IPS-NIHi7 (cell line): ENCODE results near the gene ACOX3.
"Not testable (repeated sequence)": the region's sequence is repeated elsewhere in the genome, so short reads cannot be mapped to it uniquely, and the experiment has no call there.

Experiments
- DNase-seq: peaks from one replicate; pipeline ENCODE4 v3.0.0; 2012; ENCODE audit warnings: mixed read lengths; ENCODE audit errors: extremely low spot score

The ACOX3 gene

GRCh38 chr4:8434251-8435073 lies 6.1 kb downstream of the ACOX3 start:
- no peak for DNase-seq

GRCh38 chr4:8433136-8433535 lies 7.4 kb downstream of the ACOX3 start:
- DNase-seq: no peak

DNA sequence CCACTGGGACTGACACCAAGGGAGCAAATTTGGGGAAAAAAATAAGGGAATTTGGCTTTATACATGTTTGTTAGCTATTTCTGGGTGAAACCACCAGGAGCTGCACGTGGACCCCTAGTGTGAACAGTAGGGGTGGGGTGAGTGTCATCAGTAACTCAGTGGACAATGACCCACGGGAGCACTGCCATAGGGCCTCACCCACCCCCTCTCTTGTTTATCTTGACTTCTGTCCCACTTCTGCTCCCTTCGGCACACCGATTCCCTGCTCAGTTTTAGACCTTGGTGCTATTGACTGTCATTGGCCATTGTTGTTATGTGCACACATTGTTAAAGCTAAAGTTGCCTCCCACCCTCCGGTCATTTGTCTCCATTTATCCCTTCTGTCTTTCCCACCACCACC lies 9.0 kb downstream of the ACOX3 start:
- no peak for DNase-seq

GRCh38 chr4:8428288-8429097 lies 12.0 kb downstream of the ACOX3 start:
- DNase-seq: peak; percentile 96

DNA sequence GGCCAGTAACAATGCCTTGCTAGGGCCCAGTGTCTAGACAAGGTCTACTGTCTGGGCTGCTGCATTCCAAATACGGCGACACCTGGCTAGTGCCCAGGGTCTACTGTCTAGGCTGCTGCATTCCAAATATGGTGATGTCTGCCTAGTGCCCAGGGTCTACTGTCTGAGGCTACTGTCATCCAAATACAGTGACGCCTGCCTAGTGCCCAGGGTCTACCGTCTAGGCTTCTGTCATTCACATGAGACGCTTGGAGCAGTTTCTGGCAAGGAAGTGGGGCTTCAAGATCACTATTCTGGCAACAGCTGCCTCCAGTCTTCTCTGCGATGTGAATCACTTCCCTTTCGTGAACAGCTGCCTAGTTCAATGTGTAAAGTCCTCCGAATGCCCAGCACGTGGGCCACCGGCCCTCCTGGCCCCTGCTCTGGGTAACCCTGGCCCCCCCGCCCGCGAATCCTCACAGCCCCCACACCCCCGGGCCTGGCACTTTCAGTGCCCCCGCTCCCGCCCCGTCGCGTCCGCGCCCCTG lies 12.7 kb downstream of the ACOX3 start:
- DNase-seq: no peak

DNA sequence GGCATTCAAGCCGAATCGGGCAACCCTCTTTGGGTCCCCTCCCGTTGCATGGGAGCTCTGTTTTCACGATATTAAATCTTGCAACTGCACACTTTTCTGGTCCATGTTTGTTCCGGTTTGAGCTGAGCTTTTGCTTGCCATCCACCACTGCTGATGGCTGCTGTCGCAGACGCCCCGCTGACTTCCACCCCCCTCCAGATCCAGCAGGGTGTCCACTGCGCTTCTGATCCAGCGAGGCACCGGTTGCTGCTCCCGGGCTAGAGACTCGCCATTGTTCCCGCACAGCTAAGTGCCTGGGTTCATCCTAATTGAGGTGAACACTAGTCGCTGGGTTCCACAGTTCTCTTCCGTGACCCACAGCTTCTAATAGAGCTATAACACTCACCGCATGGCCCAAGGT lies 13.3 kb downstream of the ACOX3 start:
- DNase-seq: no peak

DNA sequence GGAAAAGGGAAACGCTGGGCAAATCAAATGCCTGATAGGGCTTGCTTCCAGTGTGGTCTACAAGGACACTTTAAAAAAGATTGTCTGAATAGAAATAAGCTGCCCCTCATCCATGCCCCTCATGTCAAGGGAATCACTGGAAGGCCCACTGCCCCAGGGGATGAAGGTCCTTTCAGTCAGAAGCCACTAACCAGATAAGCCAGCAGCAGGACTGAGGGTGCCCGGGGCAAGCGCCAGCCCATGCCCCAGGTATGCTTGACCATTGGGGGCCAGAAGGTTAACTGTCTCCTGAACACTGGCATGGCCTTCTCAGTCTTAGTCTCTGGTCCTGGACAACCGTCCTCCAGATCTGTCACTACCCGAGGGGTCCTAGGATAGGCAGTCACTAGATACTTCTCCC lies 17.7 kb downstream of the ACOX3 start:
- no peak for DNase-seq

DNA sequence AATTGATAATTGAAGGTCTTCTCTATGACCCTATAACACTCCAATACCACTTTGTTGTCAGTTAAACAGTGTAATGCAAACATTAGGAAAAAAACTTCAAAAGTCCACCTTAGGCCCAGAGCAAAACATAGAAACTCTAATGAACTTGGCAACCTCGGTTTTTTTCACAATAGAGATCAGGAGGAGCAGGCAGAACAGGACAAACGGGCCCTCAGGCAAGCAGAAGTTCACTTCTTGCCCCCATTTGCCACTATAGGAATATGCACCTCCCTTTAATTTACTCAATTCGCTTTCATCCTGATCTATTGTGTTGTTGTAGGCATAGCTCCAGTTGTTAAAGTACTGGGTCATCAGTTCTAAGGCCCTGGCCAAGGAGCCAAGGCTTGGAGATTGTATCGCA lies 18.2 kb downstream of the ACOX3 start:
- no peak for DNase-seq

DNA sequence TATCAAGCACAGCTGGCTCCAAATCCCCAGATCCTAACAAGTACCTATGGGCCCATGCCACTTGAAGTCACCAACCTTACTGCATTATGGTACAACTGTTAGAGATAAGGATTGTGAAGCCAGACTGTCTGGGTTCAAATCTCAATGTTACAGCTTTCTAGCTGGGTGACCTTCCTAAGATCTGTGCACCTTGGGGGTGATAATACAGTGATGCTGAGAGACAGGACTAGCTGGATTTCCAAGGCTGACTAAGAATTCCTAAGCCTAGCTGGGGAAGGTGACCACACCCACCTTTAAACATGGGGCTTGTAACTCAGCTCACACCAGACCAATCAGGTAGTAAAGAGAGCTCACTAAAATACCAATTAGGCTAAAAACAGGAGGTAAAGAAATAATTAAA lies 20.4 kb downstream of the ACOX3 start:
- not testable (repeated sequence) for DNase-seq

DNA sequence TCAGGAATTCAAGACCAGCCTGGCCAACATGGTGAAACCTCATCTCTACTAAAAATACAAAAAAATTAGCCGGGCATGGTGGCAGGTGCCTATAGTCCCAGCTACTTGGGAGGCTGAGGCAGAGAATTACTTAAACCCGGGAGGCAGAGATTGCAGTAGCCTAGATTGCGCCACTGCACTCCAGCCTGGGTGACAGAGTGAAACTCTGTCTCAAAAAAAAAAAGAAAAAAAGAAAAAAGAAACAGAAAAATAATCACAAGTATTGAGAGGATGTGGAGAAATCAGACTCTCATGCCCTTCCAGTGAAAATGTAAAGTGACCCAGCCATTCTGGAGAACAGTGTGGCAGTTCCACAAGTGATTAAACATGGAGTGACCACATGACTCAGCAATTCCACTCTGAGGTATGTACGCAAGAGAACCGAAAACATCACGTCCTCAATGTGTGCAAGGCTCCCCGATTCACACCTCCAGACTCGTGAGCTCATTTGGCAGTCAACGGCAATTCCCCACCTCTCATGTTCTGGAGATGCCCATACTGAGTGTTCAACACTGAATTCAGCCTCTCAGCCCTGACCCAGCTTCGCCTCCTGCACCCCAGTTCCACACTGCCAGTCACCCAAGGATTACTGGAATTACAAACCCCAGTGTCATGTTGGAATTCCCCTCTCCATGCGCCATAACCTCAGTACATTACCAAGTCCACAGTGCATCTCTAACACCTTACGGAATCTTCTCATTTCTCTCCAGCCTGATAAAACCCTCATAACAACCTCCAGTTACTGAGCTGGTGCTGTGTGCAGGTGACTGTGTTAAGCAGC lies 21.1 kb downstream of the ACOX3 start:
- DNase-seq: no peak

- no peak for DNase-seq
These were observed 23.4 kb downstream of the ACOX3 start for GRCh38 chr4:8417071-8417614.

GRCh38 chr4:8414377-8414776 lies 26.1 kb downstream of the ACOX3 start:
- no peak for DNase-seq

DNA sequence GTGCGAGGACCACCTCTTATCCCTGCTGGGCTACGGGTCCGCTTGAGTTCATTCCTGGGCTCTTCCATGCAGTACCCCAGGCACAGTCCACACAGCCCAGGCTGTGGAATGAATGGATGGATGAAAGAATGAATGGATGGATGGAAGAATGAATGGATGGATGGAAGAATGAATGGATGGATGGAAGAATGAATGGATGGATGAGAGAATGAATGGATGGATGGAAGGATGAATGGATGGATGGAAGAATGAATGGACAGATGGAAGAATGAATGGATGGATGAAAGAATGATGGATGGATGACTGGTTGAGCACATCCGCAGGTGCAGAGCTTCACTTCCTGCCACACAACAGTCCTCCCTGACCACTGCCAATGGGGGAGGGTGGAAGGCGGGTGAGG lies 28.2 kb downstream of the ACOX3 start:
- DNase-seq: no peak

- DNase-seq: no peak
These were observed 29.0 kb downstream of the ACOX3 start for GRCh38 chr4:8411351-8412180.

DNA sequence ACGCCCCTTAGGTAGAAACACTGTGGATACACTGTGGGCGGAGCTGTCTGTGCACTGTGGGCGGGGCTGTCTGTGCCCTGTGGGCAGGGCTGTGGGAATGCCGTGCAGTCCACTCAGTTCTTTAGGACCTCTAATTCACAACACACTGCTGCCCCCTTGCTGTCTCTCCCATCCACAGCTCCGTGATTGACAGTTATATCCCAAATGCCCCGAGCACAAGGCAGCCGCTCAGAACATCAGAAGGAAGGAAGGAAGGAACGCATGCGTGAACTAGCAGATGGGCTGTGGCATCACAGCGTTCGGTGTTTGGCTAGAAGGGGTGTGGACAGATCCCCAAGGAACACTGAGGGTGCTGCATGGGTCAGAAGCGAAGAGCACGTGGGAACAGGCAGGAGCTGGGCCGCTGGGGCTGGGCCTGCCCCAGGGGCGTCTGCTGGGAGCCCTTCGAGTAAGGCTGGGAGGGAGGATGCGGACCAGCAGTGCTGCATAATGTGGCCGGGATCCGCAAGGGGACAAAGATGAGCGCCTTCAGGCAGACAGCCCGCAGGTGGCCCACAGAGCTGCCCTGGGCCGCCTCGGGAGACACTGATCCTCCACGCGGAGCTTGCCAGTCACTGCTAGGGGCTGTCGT lies 29.8 kb downstream of the ACOX3 start:
- DNase-seq: peak; percentile 89

DNA sequence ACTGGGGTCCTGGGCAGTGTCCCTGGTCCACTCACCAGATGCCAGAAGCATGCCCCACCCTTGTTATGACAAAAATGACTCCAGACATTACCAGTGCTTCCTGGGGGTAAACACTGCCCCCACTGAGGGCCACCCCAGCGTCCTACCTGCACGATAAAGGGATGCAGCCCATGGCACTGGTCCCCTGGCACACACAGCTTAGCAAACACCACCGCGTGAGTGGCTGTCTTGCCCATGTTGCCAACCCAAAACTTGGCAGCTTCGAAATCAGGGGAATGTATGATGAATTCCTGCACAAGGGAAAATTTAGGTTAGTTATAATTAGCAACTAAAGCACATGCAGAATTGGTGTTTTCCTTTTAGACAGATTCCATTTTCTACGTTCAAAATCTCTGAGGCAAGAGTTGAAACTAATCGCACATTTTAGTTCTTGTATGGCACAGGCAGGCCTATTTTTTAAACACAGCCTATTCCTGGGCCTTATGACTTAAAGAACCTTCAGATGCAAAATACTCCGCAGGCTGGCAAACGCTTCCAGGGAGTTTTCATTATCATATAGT lies 30.4 kb downstream of the ACOX3 start:
- no peak for DNase-seq

- DNase-seq: no peak
These were observed 31.1 kb downstream of the ACOX3 start for GRCh38 chr4:8409264-8410065.

GRCh38 chr4:8407756-8408155 lies 32.8 kb downstream of the ACOX3 start:
- DNase-seq: no peak

- no peak for DNase-seq
These were observed 33.2 kb downstream of the ACOX3 start for GRCh38 chr4:8407316-8407715.
